ENCODE measurements around the gene MEIS2.

- TF ChIP-seq CTCF (conservative IDR thresholded peaks at IDR 0.05 in 1 of 2, IDR thresholded peaks at IDR 0.05 in 1 of 2; ENCODE audit: extremely low read depth in 1 of 2, insufficient read depth in 1 of 2, low read depth in 1 of 2, low read length in 2 of 2) (no peak), EZH2 (IDR thresholded peaks at IDR 0.05; ENCODE audit: borderline replicate concordance, low read length) (no peak)
These were observed 166.9 kb downstream of the MEIS2 start for GRCh38 chr15:36933255-36933990.
